Measurements from ENCODE around the gene LZTS3. TPM values are rescaled to one million over a fixed set of nuclear protein-coding genes. Genes with fewer than 3 reads are reported as not detected.
"Not testable (repeated sequence)": the region's sequence is repeated elsewhere in the genome, so short reads cannot be mapped to it uniquely, and the experiment has no call there.

The LZTS3 gene
- total RNA-seq, 1 donor from 2014 or later: 2.7 TPM

DNA sequence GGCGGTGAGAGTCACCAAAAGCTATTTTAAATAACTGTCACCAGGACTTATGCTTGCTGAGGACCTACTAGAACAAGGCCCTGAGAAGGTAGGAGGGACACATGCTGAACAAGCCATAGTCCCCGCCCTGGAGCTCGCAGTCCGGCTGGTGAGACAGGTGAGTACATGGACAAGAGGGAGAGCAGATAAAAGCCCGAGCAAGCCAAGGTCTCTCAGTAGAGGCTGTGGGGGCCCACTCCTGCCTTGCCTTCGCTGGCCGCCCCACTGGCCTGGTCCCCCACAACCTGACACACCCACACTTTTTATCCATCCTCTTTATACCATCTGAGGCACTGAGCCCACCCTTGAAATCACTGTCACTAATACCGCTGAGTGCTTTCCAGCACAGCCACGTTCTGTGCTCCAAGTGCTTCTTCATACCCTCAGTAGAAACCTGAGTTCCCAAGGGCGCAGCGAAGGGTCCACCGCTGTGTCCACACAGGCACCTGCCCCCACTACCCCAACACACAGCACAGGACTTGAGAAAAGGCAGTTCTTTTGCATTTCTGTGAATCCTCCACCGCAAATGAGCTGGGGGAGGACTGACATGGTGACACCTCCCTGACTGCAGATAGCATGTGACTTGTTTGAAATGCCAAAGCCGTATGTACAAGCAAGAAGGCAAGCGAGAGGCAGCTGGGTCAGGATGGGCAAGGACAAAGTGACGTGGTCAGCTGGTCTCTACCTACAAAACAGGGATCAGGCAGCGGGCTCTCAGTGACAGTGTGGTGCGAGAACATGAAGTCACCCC is 19.1 kb upstream of the LZTS3 start:
- no peak for DNase-seq

DNA sequence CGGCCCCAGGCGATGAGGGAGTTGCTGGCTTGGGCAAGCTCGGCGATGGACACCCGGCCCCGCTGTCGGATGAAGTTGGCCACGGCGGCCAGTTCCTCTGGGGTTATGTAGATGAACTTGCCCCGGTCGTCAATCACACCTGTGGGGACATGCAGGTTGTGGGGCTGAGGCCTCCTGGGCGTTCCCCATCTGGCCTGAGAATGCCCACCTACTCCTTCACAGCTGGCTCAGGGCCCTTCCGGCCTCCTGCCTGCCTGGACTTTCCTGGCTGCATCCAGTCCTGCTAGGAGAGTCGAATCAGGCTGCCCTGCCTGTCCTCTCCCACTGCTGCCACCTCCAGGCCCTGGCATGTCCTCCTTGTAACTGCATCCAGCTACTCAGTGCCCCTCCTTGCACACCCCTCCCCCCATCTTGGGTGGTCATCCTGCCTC is 17.3 kb upstream of the LZTS3 start:
- DNase-seq: no peak

DNA sequence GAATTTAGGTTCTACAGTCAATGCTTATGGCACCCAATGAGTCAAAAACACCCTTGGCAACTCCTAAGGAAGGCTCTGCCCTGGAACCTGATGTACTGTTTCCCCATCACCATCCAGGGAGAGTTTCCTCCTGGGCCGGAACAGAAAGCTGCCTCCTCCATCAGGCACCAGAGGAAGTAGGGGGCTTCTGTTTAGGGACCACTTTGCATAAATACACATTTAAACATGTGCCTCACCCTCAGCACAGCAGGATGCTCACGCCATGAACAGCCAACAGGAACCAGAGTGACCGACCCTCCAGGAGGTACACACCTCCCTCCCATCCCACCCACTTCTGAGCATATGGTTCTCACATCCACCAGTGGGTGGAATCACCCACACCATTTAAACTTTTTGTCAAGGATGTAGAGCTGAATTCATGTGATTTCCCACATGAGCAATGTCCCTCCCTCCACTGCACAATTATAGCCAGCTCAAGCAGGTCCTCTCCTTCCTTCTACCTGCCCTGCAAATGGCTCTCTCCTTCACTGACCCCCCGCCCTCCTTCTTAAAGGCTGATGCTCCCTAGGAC is 16.3 kb upstream of the LZTS3 start:
- no peak for DNase-seq

DNA sequence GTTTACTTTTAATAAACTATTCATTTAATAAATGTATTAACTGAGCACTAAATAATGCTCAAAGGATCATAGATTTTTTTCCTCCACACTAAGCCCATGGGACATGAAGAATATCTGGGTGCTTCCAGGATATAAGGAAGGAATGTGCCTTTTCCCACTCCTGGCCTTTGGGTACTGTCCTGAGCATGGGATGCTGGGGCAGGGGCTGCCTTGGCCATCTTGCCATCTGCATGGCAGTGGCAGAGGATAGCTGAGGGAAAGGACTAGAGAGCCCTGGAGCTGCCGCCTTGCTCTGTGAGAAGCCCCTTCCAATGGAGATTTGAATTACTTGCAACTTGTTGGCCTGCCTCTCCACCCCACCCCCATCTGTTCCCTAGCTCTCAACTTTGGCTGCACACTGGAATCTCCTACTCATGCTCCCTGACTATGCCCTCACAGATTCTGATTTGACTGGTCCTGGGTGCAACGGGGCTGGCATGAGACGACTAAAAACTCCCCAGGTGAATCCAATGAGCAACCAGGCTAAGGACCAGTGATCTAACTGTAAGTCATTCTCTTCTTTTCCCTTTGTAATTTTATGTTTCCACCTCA is 15.6 kb upstream of the LZTS3 start:
- DNase-seq: no peak

DNA sequence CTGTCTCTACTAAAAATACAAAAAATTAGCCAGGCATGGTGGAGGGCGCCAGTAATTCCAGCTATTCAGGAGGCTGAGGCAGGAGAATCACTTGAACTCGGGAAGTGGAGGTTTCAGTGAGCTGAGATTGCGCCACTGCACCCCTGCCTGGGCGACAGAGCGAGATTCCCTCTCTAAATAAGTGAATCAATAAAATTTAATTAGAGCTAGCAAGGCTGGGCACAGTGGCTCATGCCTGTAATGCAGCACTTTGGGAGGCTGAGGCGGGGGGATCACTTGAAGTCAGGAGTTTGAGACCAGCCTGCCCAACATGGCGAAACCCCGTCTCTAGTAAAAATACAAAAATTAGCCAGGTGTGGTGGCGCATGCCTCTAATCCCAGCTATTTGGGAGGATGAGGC is 14.5 kb upstream of the LZTS3 start:
- DNase-seq: not testable (repeated sequence)

DNA sequence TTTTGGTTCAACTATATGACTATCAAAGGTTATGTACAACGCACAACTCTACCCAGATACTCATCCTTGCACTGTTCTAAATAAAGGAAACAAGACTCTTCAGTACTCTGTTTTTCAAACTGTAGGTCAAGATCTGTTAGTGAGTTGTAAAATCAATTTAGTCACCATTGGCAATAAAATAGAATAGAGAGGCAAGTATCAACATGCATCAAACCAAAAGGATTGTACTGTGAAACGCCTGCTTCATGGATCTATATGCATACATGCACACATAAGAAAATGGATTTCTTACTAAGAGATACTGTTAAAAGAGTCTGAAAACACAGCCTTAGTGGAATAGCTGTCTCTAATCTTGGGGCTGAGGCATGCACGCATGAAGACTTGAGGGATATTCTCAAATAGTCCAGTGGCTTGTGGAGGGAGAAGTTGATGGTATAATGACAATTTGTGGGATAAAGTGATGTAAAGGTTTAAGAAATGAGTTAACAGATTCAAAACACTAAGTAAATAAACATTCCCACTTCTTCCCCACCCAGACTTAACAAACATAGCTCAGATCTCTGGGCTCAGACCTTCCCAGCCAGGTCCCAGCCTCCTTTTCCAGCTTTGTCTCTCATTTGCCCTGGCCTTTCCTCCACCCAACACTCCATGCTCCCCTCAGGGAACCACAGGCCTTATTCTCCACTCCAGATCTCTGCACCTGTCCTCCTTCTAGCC is 10.7 kb upstream of the LZTS3 start:
- no peak for DNase-seq

DNA sequence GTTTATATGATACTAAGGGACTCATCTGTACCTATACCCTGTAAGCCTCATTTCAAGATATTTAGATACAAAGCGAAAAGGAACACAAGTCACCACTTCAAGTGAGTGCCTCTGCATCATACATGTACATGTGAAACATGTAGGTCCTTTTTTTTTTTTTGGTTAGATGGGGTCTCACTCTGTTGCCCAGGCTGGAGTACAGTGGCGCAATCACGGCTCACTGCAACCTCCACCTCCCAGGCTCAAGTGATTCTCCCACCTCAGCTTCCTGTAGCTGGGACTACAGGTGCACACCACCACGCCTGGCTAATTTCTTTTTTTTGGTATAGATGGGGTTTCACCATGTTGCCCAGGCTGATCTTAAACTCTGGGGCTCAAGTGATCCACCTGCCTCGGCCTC is 9.1 kb upstream of the LZTS3 start:
- not testable (repeated sequence) for DNase-seq

DNA sequence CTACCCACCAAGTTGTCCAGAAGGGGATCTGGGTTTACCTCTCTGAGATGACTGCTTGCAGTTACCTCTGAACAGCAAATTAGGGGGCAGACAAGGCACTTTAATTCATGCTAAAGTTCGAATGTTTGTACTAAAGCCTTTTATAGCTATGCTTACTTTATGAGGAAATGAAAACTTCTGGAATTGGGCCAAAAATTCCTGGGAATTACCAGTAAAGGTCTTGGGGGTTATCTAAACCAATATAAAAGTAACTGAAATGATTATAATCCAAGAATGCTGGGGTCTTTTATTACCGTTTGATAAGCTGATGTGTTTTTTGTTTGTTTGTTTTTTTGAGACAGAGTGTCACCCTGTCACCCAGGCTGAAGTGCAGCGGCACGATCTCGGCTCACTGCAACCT is 7.9 kb upstream of the LZTS3 start:
- DNase-seq: no peak

DNA sequence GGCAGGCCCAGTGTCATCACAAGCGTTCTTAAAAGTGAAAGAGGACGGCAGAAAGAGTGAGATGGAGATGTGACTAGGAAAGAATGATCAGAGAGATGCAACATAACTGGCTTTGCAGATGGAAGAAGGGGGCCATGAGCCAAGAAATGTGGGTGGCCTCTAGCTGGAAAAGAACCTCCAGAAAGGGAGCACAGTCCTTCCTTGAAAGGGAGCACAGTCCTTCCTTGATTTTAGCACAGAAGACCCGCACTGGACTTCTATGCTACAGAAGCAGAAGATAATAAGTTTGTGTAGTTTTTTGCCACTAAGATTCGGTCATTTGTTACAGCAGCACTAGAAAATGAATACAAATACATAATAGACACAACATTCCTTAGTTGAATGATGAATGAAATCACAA is 7.0 kb upstream of the LZTS3 start:
- no peak for DNase-seq

DNA sequence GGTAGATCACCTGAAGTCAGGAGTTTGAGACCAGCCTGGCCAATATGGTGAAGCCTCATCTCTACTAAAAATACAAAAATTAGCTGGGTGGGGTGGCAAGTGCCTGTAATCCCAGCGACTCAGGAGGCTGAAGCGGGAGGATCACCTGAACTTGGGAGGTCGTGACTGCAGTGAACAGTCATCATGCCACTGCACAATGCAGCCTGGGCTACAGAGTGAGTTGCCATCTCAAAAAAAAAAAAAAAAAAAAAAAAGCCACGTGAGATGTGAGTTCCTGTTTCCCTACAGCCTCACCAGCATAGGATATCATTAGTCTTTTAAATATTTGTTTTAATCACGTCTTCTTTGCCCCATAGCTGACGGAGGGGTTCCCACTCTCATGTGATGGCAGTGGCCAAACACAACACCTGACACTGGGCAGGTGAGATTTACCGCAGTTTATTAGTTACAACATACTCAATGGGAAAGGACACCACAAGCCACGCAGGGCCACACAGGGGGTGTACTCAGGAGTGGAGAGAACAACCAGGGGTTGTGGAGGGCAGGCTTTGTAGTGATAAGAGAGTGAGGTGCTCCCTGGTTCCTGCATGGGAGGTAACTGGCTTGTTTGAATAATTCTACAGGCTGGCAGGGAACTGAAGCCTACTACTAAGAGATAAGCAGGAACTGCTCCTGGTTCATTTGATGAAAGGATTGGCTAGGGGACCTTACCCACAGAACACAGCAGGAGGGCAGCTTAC is 4.6 kb upstream of the LZTS3 start:
- DNase-seq: no peak

DNA sequence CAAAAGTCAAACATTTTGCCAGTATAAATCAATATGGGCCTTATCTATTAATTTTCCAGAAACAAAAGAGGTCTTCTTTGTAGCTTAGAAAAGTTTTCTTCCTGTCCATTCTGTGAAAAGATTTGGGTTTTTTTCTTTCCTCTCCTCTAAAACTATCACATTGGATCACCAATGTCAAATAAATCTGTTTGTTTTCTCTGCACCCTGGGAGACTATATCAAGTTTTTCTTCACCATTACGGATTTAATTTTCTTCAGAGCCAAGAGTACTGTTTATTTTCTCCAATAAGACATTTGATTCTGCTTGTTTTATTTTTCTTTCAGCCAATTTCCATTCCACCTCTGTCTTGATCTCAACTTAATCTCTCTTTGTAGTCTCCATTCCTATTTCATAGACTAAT is 1.9 kb upstream of the LZTS3 start:
- DNase-seq: no peak

DNA sequence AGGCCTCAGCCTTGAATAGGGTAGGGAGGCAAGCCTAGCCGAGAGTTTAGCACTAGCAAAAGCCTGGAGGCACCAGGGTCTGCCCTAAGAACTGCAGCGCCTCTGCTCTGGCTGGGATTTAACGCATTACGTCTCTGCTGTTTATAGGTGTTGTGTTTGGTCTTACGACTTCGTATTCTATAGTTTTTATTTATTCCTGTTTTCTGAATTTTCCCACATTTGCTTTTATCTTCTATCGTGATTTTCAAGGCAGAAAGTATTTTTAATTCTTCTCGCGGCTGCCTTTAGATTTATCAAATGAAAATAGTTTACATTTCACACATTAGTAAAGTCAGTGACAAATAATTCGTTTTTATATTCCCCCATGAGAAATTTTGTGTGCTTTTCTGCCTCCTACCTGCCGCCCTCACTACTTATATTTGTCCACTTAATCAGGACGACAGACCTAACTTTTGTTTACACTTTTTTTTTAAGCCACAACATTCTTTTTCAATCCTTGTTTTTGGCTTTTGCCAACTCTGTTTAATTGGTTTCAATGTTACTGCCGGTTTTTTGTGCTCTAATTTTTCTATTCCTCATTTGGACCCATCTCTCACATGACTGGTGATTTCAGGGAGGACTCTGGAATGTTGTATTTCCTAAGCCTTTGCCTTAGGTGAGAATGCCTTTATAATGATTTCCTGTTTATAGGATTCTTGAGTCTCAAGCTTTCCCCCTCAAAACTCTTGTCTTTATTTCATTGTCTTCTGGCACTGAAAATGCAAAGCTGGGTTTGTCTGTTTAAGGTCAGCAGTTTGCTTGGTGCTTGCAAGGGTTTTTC is 1.3 kb upstream of the LZTS3 start:
- no peak for DNase-seq

DNA sequence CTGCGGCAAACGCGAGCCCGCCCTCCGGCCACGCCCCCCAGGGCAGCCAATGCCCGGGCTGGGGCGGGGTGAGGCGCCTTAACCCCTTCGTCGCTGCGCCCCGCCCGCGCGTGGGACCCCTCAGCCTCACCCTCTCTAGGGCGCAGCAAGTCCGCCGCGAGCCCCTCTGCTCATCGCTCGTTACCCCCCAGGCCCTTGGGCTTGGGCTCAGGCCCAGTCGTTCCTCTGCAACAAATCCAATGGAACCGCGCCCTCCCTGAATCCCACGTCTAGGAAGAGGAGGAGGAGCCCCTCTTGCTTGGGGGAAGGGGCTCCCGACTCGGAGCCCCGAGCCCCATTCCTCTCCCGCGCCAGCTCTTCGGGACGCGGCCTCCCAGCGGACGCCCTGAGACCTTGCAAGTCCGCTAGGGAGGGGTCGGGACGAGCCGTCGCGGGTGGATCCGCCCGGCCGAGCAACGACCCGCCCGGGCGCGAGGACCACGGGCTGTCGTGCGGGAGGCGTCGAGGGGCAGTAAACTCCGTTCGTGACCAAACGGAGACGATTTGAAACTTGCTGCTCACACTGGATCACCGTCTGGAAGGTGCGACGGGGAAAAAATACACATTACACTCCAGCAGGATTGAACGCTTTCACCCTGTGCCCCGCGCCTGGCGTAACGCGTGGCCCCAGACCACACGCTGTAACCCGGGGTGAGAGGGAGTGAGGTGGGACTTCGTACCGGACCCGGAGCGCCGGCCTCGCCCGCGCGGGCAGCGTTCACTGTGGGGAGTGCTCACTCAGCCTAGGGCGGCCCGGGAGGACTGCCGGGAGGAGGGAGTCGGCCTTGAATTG is 477 bp upstream of the LZTS3 start:
- DNase-seq: no peak

DNA sequence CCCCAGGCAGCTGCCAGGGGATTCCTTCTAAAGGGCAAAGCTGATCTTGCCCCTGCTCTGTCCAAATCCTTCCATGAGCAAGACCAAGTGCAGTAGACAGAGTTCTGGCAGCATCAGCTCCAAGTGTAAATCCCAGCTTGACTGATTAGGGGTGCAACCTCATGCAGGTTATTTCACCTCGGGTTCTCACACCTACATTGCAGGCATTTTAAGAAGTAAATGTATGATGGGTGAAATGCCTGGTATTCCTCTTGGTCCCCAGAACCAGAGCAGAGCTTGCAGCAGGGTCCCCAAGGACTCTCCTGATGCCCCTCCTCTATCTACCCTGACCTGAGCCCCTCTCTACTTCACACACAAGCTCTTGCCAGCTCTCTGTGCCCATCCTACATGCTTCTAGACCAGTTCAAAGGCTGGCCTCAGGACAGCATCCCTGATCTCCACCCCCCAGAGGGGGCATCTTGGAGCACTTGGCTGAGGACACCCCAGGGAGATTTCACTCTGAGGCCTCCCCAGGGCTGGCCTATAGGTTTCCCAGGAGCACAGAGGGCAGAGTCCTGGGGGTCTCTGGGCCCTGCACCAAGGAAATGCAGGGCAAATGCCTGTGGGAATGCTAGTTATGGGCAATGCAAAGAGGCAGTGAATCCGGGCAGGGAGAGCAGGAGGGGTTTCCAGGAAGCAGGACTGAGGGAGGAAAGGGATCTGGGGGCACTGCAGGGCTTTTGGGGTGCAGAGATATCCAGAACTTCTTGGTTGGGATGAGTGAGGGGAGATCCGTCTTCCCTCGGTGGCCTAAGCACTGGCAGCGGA is 1.0 kb downstream of the LZTS3 start:
- DNase-seq: no peak

DNA sequence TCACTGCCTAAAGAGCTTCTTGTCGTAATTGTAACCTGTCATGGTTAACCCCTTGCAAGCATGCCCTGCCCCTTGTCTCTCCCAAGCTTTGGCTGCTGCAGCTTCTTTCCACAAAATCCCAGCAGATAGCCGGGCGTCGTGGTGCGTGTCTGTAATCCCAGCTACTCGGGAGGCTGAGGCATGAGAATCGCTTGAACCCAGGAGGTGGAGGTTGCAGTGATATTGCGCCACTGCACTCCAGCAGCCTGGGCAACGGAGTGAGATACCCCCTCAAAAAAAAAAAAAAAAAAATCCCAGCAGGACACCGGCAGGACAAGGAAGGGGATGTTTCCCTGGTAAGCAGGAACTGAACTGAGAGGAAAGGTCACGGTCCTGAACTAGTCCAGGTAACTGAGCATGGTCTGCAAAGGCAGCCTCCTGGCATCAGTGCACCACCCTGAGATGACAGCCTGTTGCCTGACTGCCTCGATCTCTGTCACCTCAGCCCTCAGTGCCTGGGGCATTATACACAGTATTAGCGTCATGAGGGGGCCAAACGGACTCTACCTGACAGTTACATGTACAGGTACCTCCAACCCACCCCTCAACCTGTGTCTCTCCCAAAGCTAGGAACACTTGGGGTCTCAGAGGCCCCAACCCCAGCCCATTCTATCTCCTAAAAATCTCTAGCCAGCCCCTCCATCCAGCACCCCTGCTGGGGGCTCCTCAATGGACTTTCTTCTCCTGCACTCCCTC is 1.8 kb downstream of the LZTS3 start:
- no peak for DNase-seq

DNA sequence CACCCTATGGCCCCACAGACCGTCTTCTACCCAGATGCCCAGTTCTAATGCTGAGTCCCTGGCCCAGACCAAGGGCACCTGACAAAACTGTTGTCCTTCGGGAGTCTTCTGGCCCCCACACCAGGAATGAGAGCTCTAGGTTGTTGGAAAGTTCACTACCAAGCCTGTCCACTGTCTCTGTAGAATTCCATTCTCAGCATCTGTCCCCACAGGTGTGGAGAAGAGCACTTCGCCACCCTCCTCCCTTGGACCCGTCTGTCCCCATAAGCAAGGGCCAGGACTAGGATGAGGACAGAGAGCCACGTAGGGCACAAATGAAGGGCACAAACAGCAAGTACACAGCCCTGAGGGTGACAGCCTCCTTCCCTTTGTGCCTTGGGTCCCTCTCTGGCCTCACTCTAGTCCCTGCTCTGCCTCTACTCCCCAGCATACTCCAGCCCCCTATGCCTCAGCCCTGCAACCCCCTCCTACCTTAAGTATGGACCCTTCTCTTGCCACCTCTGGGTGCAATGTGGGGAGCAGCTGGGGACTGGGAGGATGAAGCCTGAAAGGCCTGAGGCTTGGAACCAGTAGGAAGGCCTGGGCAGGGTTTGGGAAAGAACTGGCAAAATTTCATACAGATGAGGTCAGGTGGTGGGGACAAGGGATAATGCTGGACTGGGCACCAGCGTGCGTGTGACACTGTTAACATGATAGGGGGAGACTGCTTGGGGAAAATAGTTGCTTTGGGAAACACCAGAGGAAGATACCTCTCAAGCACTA is 4.3 kb downstream of the LZTS3 start:
- no peak for DNase-seq

DNA sequence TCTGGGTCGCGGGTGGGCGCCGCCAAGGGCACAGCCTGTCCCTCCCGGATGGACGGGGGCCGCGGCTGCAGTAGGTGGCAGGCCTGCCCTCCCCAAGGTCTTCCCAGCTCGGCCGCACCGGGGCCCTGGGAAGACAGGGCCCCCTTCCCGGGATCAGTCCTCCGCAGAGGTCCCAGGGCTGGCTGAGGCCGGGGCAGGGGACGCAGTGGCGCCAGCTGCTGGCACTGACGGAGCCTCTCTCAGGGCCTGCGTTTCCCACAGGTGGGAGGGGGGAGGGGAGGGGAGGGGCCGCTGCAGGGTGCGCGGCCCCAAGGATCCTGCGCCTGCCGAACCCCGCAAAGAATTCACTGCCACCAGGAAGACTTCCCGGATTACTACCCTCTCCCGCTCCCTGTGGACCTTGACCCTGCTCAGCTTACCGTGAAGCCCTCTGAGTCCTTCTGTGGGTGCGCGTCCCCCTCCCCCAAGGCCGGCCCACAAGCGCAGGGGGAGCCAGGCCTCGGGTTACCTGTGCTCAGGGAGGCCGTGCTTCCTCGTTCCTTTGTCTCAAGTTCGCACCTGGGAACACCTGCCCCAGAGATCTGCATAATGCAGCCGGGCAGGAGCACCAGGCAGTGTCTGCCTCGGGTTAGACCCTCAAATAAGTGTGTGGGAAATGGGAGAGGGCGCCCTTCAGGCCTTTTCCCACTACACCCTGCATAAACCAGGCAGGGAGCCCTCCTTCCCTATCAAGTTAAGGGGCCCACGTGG is 5.1 kb downstream of the LZTS3 start:
- no peak for DNase-seq

DNA sequence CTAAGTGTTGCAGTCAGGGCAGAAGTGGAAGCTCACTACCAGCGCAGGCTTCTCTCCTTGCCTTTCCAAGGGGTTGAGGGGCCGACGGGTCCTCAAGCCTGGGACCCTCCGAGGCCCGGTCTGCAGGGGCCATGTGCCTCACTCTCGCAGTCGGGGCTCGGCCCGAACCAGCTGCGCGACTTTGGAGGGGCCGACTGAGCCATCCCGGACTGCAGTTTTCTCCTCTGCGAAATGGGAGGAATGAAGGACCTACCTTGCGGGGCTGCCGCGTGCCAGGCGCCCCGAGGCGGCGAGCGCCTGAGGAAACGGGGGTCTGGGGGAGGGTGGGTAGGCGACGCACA is 5.6 kb downstream of the LZTS3 start:
- no peak for DNase-seq

All from skin of body (tissue), 2 donors.